ENCODE data around the gene CEND1.

Gene CEND1

DNA sequence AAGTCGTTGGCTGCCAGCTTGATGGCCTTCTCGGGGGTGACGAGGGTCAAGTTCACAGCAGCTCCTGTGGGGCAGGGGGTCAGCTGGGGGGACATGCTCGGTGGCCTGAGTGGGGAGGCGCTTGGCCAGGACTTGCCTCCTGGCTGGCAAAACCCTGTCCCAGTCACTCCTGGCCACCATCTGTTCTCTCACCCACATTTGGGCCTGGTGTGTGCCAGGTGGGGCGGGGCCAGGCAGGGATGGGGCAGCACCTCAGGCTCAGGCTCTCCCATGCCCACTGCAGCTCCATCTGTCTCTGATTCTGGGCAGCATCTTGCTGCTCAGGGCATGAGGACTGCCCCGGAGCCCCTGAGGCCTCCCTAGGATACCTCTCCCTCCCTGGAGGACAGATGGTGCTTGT is 3.7 kb upstream of the CEND1 start:
- no peaks in the 10 kb centered on the region for H3K27me3 ChIP-seq (ENCODE audit: insufficient read depth, low read length, poor library complexity, severe bottlenecking)
- TF ChIP-seq, protein P1, sequence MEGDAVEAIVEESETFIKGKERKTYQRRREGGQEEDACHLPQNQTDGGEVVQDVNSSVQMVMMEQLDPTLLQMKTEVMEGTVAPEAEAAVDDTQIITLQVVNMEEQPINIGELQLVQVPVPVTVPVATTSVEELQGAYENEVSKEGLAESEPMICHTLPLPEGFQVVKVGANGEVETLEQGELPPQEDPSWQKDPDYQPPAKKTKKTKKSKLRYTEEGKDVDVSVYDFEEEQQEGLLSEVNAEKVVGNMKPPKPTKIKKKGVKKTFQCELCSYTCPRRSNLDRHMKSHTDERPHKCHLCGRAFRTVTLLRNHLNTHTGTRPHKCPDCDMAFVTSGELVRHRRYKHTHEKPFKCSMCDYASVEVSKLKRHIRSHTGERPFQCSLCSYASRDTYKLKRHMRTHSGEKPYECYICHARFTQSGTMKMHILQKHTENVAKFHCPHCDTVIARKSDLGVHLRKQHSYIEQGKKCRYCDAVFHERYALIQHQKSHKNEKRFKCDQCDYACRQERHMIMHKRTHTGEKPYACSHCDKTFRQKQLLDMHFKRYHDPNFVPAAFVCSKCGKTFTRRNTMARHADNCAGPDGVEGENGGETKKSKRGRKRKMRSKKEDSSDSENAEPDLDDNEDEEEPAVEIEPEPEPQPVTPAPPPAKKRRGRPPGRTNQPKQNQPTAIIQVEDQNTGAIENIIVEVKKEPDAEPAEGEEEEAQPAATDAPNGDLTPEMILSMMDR (conservative IDR thresholded peaks at IDR 0.05; ENCODE audit: low read length) = no peak
- no peak for TF ChIP-seq EZH2phosphoT487 (IDR thresholded peaks at IDR 0.05; ENCODE audit: borderline replicate concordance)

DNA sequence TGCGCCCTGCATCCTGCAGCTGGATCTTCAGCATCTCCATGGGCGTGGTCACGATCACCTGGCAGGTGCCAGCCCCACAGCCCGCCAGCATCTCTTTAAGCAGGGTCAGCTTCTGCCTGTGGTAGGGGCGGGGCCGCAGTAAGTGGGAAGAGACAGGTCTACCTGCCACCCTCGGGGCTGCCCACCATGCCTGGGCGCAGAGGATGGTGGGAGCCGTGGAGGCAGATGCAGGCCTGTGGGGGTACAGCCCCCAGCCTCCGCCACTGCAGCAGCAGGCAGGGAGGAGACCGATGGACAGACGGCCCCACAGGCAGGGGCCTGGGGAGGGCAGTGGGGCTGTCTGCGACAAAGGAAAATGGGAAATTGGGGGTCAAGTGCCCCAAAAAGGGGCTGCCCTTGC is 3.0 kb upstream of the CEND1 start:
- Histone ChIP-seq H2AFZ (ENCODE audit: low read length) (no peak overlapping the region), H3K36me3 (ENCODE audit: insufficient read depth, low read length) (no peaks in the 10 kb centered on the region), H3K27me3 (ENCODE audit: insufficient read depth, low read length, poor library complexity, severe bottlenecking) (no peaks in the 10 kb centered on the region), H3K4me1 (ENCODE audit: insufficient read depth, low read length, poor library complexity, severe bottlenecking) (peaks cover 17% of the 10 kb centered on the region), H3K9ac (ENCODE audit: low read depth, low read length, poor library complexity, severe bottlenecking) (no peak overlapping the region), H3K9me3 (ENCODE audit: insufficient read depth, low read depth, low read length) (no peaks in the 10 kb centered on the region), H3K9me2 (replicated peaks; ENCODE audit: low read depth, low read length) (no peaks in the 10 kb centered on the region), H3F3A (ENCODE audit: low read depth) (peaks cover 3% of the 10 kb centered on the region; the same call in 1 of the 2 replicates), H3K4me3 (ENCODE audit: low read length, poor library complexity, severe bottlenecking) (no peak overlapping the region), H3K4me2 (ENCODE audit: low read depth, low read length, poor library complexity, severe bottlenecking) (no peak overlapping the region), H3K79me2 (ENCODE audit: insufficient read depth, low read length) (peaks cover 19% of the 10 kb centered on the region; the same call in 1 of the 2 replicates), H4K20me1 (ENCODE audit: insufficient read depth, low read length, poor library complexity, severe bottlenecking) (peaks cover 14% of the 10 kb centered on the region)
- TF ChIP-seq, protein P1 (conservative IDR thresholded peaks at IDR 0.05; ENCODE audit: low read length) = no peak
- TF ChIP-seq EZH2phosphoT487 (IDR thresholded peaks at IDR 0.05; ENCODE audit: borderline replicate concordance) = no peak

More for the DNA sequence above, 3.7 kb upstream of the CEND1 start:
- peaks cover 17% of the 10 kb centered on the region for H3K4me1 ChIP-seq (ENCODE audit: insufficient read depth, low read length, poor library complexity, severe bottlenecking)
- H3K9me2 ChIP-seq (replicated peaks; ENCODE audit: low read depth, low read length) = no peaks in the 10 kb centered on the region
- H3K36me3 ChIP-seq (ENCODE audit: insufficient read depth, low read length) = no peaks in the 10 kb centered on the region
- peaks cover 19% of the 10 kb centered on the region; the same call in 1 of the 2 replicates for H3K79me2 ChIP-seq (ENCODE audit: insufficient read depth, low read length)
- H3K4me3 ChIP-seq (ENCODE audit: low read length, poor library complexity, severe bottlenecking) = no peak overlapping the region
- H2AFZ ChIP-seq (ENCODE audit: low read length) = no peak overlapping the region
- no peak overlapping the region for H3K9ac ChIP-seq (ENCODE audit: low read depth, low read length, poor library complexity, severe bottlenecking)
- peaks cover 14% of the 10 kb centered on the region for H4K20me1 ChIP-seq (ENCODE audit: insufficient read depth, low read length, poor library complexity, severe bottlenecking)
- H3K4me2 ChIP-seq (ENCODE audit: low read depth, low read length, poor library complexity, severe bottlenecking) = no peak overlapping the region
- H3F3A ChIP-seq (ENCODE audit: low read depth) = peaks cover 3% of the 10 kb centered on the region; the same call in 1 of the 2 replicates
- H3K9me3 ChIP-seq (ENCODE audit: insufficient read depth, low read depth, low read length) = no peaks in the 10 kb centered on the region

DNA sequence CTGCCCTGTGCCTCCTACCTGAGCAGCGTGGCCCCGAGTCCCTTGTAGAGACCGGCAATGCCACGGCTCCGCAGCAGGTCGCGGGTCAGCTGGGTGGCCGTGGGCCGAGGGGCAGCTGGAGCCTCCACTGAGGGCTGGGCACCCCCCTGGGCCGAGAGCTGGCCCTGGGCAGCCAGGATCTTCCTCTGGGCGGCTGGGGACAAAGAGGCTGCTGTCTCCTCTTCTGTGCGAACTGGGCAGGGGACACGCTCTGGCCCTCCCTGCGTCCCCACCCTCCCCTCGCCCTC is 2.6 kb upstream of the CEND1 start:
- H3F3A ChIP-seq (ENCODE audit: low read depth) = peaks cover 3% of the 10 kb centered on the region; the same call in 1 of the 2 replicates
- TF ChIP-seq, protein P1 (conservative IDR thresholded peaks at IDR 0.05; ENCODE audit: low read length) = no peak
- no peak for TF ChIP-seq EZH2phosphoT487 (IDR thresholded peaks at IDR 0.05; ENCODE audit: borderline replicate concordance)
- no peaks in the 10 kb centered on the region for H3K9me3 ChIP-seq (ENCODE audit: insufficient read depth, low read depth, low read length)
- H3K27me3 ChIP-seq (ENCODE audit: insufficient read depth, low read length, poor library complexity, severe bottlenecking) = no peaks in the 10 kb centered on the region
- peaks cover 17% of the 10 kb centered on the region for H3K4me1 ChIP-seq (ENCODE audit: insufficient read depth, low read length, poor library complexity, severe bottlenecking)
- peaks cover 19% of the 10 kb centered on the region; the same call in 1 of the 2 replicates for H3K79me2 ChIP-seq (ENCODE audit: insufficient read depth, low read length)
- no peak overlapping the region for H2AFZ ChIP-seq (ENCODE audit: low read length)
- H3K36me3 ChIP-seq (ENCODE audit: insufficient read depth, low read length) = no peaks in the 10 kb centered on the region
- H3K4me2 ChIP-seq (ENCODE audit: low read depth, low read length, poor library complexity, severe bottlenecking) = no peak overlapping the region
- H3K9me2 ChIP-seq (replicated peaks; ENCODE audit: low read depth, low read length) = no peaks in the 10 kb centered on the region
- H3K4me3 ChIP-seq (ENCODE audit: low read length, poor library complexity, severe bottlenecking) = no peak overlapping the region
- H4K20me1 ChIP-seq (ENCODE audit: insufficient read depth, low read length, poor library complexity, severe bottlenecking) = peaks cover 14% of the 10 kb centered on the region
- no peak overlapping the region for H3K9ac ChIP-seq (ENCODE audit: low read depth, low read length, poor library complexity, severe bottlenecking)

Measured in Loucy (cell line).